Islet of Langerhans (tissue), 1 donor: Measurements from ENCODE around the gene DAD1.
"Not testable (repeated sequence)": the region's sequence is repeated elsewhere in the genome, so short reads cannot be mapped to it uniquely, and the experiment has no call there.

Experiments used
- FAIRE-seq: peaks from one replicate; lab custom pipeline; 2011; peaks lifted over from hg19 to GRCh38; lab: Jason Lieb, UNC

The DAD1 gene

GRCh38 chr14:22566845-22567244 lies 22.2 kb downstream of the DAD1 start:
- peak; percentile 43 for FAIRE-seq

DNA sequence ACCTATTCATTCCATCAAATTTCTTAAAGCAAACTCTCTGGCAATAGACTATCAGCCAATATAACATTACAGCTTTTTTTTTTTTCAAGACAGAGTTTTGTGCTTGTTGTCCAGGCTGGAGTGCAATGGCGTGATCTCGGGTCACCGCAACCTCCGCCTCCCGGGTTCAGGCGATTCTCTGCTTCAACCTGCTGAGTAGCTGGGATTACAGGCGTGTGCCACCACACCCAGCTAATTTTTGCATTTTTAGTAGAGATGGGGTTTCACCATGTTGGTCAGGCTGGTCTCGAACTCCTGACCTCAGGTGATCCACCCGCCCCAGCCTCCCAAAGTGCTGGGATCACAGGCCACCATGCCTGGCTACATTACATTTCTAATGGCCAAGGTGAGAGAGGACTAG lies 22.8 kb downstream of the DAD1 start:
- not testable (repeated sequence) for FAIRE-seq

- FAIRE-seq: no peak
Measured at GRCh38 chr14:22565391-22565945, 23.6 kb downstream of the DAD1 start.

DNA sequence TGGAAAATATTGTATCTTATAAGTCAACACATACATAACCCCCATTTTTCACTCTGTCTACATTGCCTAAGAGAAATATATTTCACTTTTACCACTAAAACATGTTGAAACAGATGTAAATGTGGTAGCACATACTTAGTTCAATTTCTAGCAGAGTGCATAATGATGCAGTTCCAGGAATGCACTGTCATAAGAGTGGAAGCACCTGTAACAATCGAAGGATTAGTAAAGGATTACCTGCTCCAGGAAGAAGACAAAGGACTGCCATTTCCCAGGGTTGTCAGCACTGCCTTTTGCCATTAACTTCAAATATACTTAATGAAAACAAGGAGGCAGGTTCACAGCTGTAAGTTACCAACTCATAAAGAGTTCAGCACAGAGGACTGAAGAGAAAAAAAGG lies 24.6 kb downstream of the DAD1 start:
- FAIRE-seq: no peak

DNA sequence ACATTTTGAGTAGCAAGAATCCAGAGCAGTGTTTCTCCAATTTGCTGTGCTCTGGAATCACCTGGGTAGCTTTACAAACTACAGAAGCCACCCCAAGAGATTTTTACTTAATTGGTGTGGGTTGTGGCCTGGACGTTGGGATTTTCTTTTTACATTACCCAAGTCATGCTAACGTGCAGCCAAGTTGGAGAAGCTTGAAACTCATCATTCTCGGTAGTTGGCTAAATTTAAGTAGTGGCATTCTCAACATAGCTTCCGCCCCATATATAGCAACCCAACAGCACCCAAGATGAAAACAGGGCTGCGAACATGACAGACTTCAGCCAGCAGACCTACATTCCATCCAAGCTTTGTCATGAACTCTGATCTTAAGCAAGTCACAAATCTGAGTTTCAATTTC lies 25.0 kb downstream of the DAD1 start:
- no peak for FAIRE-seq

DNA sequence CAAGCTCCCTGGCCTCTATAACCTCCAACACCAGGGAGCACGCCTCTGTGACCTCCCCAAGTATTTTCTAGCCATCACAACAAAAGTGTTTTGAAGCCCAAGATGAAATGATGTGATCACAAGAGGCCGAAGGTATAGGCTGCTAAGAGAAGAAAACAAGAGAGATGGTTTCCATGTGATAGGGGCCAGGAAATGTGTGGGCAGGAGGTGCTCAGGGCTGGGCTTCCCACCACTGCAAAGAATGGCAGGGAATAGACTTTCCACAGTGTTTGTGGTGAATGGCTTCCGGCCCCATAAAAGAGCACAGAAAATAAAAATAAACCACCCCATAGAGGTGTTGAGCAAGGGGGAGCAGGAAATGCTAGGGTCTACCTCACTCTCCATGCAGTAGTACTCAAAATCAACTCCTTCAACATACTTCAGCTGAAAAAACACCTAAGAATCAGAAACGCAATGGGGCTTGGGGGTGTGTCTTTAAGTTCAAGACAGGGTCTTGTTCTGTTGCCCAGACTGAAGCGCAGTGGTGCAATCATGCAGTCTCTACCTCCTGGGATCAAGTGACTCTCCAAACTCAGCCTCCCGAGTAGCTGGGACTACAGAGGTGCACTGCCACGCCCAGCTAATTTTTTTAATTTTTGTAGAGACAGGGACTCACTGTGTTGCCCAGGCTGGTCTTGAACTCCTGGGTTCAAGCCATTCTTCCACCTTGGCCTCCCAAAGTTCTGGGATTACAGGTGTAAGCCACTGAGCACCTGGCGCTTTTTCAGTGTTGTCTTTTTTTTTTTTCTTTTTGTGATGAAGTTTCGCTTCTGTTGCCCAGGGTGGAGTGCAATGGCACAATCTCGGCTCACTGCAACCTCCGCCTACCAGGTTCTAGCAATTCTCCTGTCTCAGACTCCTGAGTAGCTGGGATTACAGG lies 27.1 kb downstream of the DAD1 start:
- FAIRE-seq: no peak

DNA sequence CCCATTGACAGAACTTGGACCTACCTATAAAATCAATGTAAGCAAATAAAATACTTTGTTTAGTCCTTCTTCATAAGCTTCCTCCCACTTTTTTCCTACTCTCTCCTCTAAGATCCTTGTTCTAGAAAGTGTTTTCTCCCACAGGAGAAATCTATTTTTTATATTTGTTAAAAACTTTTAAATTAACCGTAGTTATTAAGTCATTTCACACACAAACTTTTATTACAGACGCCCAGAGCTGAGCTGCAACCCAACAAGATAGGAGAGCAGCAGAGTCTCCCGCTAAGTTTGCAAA lies 27.7 kb downstream of the DAD1 start:
- FAIRE-seq: no peak

- FAIRE-seq: no peak
Measured at GRCh38 chr14:22560662-22561365, 28.2 kb downstream of the DAD1 start.

DNA sequence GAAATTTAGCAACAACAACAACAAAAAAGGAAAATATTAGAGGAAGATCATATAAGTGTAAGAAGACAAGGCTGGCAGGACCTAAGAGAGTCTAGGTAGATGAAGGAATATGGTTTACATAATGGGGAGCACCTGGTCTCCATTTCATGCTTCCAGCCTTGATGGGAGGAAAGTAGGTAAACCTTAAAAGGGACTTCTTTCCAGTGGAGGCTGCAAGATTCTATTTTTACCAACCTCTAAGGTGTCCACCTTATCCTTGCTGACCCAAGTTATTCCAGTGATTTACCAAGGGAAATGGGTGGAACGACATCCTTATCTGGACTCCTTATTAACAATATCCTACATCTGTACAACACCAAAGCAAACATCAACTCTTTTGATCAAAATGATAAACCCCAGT lies 30.0 kb downstream of the DAD1 start:
- no peak for FAIRE-seq

DNA sequence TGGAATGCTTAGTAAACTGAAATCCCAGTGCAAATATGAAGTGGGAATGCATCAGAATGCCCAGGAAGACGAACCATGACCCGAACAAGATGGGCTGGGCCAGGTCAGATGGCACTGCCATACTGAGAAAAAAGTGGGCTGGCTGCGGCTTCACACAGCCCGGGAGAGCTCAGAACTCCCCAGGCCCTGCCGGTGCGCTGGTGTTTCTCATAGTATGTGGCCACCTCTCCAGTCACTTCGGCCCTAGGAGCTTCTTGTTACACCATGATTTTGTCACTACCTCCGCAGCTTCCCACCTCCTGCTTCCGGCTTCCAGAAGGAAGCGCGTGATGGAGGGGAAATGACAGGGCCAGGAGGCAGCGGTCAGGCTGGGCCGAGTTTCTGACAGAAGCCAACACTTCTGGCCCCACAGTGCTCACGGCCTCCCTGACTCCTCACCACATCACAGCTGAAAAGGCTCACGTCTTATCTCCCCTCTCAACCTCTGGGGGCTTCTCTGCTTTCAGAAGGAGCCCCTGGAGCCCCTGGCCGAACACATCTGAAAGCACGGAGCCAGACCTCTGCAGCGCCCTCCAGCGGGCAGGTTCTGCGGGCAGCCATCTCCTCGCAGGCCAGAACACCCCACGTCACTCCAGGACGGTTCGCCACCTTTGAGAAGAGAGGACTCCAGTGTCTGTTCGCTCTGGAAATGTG lies 30.7 kb downstream of the DAD1 start:
- FAIRE-seq: no peak

DNA sequence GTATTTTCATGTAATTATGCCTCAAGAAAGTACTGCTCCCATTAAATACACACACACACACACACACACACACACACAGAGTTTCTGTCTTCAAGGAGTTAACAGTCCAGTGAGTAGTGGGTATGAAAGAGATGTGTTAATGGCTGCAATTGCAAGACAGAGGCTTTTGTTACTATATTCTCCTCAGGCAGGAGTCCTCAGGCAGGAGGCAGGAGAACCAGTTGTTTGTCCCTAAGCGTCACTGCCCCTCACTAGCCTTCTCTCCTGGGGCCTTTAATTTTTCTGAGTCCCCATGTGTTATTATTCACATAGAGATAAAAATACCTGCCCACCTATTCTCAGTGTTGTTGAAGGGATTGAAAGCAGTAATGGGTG lies 31.2 kb downstream of the DAD1 start:
- no peak for FAIRE-seq

DNA sequence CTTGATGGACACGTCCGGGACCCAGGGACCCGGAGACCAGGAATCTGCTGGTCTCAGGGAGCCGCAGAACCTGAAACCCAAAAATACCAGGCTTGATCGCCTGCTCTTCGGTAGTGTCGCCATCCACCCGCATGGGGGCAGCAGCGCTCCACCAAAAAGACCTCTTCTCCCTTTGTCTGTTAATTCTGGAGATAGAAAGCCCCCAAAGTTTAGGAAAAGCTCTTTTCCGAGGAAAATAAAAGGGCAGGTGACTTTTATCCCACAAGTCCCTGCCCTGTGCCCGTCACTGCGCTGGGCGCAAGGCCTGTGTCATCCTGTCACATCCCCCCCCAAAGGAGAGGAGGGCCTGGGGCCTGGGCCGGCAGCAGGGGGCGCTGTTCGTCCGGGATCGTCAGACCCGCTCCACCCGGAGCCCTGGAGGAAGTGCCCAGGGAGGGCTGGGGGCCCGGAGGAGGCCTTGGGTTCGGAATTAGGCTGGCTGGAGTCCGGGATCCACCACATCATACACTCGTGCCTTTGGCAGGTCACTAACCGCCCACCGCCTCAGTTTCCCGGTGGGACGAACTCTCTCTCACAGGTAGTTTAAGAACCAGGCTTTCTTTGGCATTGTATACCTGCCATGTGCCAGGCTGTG lies 31.9 kb downstream of the DAD1 start:
- no peak for FAIRE-seq

- FAIRE-seq: no peak
Measured at GRCh38 chr14:22556021-22556989, 32.7 kb downstream of the DAD1 start.

GRCh38 chr14:22555384-22556011 lies 33.5 kb downstream of the DAD1 start:
- FAIRE-seq: no peak

DNA sequence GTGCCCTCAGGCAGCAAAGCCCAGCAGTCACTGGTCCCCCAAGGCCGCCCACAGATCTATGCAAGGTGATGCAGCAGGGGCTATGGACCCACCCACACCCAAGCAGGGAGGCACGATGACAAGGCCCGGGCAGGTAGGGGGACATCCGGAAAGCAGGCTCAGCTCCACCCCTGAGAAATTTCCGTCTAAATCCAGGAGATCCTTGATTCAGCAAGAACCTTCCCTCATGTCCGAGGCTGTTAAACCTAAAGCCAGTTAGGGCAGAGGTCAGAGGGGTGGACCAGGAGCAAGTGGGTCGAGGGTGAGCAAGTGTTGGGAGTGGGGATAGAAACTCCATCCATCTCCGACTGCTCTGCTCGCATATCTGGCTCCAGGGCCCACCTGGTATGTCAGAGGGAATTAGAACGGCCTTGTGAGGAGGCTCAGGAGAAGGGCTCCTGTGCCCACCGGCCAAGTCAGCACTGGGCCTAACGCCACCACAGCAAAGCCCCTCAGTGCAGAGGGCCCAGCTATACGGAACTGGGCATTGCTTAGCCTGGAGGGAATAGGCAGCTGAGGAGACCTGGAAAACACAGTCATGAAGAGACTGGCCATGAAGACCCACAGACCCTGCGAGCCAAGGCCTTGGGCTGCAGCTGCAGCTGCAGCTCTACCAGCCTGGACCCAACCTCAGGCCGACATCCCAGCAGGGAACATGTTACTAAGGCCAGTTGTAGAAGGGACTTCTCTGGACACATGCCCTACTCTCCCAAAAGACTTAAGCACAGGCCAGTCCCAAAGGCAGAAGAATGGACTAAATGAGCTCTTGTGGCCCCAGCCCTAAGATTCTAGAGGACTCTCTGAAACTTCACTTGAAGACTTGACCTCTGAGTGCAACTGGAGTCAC lies 34.3 kb downstream of the DAD1 start:
- no peak for FAIRE-seq

DNA sequence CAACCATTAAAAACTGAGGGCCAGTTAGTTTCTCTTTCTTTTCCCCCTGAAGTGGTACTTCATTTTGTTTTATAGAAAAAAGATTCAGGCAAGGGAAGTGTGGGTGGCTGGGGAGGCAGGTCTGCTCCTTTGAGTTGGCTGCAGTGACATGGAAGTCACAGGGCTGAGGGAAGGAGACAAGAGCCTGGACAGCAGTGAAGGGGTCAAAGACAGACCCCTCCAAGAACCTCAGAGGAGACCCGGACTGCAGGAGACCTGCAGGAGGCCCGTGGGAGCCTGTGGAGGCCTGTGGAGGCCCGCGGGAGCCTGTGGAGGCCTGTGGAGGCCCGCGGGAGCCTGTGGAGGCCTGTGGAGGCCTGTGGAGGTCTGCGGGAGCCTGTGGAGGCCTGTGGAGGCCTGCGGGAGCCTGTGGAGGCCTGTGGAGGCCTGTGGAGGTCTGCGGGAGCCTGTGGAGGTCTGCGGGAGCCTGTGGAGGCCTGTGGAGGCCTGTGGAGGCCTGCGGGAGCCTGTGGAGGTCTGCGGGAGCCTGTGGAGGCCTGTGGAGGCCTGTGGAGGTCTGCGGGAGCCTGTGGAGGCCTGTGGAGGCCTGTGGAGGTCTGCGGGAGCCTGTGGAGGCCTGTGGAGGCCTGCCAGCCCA lies 35.0 kb downstream of the DAD1 start:
- not testable (repeated sequence) for FAIRE-seq

DNA sequence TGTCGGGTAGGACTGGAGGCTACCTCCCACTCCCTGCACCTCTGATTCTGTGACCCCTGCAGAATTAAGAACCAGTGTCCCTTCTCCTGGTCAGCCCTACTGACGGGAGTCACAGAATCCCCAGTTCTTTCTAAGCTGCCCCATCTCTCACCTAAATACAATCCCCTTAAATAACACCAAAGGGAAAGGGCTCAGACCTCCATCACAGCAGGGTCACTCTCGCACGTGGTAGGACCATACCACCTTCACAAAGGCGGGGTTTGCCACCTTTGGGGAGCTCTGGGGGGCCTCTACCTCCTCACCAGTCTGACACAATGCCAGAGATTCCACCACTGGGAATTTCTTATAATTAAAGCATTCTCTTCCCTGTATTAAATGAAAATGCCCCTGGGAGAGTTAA lies 35.6 kb downstream of the DAD1 start:
- FAIRE-seq: no peak

DNA sequence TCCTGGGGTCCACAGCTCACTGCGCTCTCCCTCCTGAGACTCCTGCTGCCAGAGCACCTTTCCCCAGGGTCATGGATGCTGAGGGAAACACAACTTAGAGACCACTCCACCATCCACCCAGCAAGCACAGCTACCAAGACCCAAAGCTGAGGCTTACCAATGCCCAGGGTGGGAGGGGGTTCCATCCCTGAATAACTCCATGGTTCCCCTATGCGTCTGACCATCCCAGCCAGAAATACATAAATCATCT lies 36.3 kb downstream of the DAD1 start:
- no peak for FAIRE-seq

DNA sequence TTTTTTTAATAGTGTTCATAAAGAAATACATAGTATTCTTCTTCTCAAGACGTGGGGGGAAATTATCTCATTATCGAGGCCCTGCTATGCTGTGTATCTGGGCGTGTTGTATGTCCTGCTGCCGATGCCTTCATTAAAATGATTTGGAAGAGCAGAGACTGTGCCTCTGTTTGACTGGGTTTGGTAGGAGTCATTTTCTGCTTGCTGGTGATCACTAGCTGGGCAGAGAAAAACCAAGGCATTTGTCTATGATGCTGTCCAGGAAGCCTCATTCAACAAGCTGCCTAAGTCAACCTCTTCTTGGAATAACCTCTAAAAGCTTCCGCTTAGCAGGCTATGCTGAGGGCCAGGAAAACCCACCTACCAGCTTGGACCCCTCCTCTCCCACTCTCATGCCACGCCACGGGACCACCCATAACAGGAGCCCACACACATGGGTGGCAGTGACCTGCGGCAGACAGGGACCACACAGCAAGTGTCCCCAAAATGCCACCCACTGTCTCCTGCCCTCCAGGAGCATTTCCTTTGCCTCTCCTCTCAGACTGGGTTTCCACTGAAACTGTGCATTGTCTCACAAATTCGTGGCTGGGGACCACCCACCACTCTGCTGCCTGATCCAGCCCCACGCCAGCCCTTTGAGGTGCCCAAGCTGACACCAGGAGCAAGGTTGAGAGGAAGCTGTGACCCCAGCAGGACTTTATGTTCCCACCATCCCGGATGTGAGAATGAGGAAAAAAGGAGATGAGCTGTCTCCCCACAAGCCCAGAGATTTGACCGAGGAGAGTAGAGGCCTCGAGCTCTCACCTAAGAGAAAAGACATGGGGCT lies 36.8 kb downstream of the DAD1 start:
- FAIRE-seq: no peak
